Measurements from ENCODE around the gene GLCE. TPM values are rescaled to one million over a fixed set of nuclear protein-coding genes. Genes with fewer than 3 reads are reported as not detected.

The GLCE gene
- total RNA-seq, 1 experiment from 2014 or later, result 22.8 TPM

DNA sequence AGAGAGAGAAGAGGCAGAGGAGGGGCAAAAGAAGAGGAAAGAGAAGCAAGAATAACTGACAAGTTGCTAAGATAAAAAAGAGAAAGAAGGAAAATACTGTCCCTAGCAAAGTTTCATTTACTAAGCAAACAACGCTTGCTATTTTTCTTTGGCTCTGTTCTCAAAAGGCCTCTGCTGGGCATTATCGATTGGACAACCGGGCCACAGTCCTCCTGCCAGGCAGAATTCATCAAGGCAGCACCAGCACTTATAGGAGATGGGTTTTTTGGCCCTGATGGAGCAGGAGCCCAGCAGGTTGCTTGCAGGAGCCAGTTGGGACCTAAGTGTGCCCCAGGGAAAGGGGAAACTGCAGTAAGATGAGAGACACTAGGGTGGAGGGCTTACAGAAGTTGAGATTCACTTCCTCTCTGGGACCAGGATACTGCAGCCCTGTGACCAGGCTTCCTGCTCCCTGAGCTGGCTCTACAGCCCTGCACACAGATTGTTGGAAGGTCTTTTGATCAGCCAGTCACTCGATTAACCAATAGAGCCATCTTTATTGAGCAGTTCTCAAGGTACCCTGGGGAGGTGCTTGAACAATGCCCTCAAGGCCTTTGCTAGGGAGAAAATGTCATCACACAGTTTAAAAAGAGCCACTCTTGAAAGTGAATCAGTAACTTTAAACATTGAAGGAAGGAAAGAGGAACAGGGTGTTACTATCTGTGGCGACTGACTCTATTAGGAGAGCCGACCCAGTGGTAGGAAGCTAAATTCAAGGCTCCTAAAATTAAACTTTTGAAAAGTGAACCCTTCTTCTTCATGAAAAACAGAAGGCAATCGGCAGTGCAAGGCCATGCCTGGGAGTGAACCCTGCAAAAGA lies 28.8 kb upstream of the GLCE start:
- intact Hi-C loops (cut with micrococcal nuclease; ENCODE audit: unreplicated experiment), result no loop called here
- H3K36me3 ChIP-seq (ENCODE audit: control insufficient read depth, insufficient read depth, low read length), result no peaks in the 10 kb centered on the region
- DNase-seq (ENCODE audit: low read depth, low spot score) (no peak), ATAC-seq (no peak)
- no peaks in the 10 kb centered on the region for H3K4me1 ChIP-seq (ENCODE audit: control insufficient read depth, insufficient read depth, low read length)
- H3K27me3 ChIP-seq (ENCODE audit: control insufficient read depth, insufficient read depth, low read length), result no peaks in the 10 kb centered on the region
- no peak overlapping the region for H3K27ac ChIP-seq (ENCODE audit: low read length)
- H3K4me3 ChIP-seq (ENCODE audit: low read depth in 2 of 2, low read length in 2 of 2), result no peak overlapping the region
- in situ Hi-C loops (cut with HindIII; ENCODE audit: low pct_unique_long_range_greater_than_20kb, low sequenced_read_pairs), result no loop called here
- TF ChIP-seq, protein P1, sequence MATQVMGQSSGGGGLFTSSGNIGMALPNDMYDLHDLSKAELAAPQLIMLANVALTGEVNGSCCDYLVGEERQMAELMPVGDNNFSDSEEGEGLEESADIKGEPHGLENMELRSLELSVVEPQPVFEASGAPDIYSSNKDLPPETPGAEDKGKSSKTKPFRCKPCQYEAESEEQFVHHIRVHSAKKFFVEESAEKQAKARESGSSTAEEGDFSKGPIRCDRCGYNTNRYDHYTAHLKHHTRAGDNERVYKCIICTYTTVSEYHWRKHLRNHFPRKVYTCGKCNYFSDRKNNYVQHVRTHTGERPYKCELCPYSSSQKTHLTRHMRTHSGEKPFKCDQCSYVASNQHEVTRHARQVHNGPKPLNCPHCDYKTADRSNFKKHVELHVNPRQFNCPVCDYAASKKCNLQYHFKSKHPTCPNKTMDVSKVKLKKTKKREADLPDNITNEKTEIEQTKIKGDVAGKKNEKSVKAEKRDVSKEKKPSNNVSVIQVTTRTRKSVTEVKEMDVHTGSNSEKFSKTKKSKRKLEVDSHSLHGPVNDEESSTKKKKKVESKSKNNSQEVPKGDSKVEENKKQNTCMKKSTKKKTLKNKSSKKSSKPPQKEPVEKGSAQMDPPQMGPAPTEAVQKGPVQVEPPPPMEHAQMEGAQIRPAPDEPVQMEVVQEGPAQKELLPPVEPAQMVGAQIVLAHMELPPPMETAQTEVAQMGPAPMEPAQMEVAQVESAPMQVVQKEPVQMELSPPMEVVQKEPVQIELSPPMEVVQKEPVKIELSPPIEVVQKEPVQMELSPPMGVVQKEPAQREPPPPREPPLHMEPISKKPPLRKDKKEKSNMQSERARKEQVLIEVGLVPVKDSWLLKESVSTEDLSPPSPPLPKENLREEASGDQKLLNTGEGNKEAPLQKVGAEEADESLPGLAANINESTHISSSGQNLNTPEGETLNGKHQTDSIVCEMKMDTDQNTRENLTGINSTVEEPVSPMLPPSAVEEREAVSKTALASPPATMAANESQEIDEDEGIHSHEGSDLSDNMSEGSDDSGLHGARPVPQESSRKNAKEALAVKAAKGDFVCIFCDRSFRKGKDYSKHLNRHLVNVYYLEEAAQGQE (IDR thresholded peaks at IDR 0.05; ENCODE audit: insufficient read depth in 1 of 2, low read depth in 2 of 2, low read length in 1 of 2), result no peak
- TF ChIP-seq SIN3A (IDR thresholded peaks at IDR 0.05; ENCODE audit: borderline replicate concordance, insufficient read depth, low read depth, low read length) (no peak), POLR2AphosphoS5 (IDR thresholded peaks at IDR 0.05; ENCODE audit: low read depth, low read length) (no peak), TCF7L2 (IDR thresholded peaks at IDR 0.05; ENCODE audit: low read depth, low read length) (no peak)
- TF ChIP-seq, protein P2, sequence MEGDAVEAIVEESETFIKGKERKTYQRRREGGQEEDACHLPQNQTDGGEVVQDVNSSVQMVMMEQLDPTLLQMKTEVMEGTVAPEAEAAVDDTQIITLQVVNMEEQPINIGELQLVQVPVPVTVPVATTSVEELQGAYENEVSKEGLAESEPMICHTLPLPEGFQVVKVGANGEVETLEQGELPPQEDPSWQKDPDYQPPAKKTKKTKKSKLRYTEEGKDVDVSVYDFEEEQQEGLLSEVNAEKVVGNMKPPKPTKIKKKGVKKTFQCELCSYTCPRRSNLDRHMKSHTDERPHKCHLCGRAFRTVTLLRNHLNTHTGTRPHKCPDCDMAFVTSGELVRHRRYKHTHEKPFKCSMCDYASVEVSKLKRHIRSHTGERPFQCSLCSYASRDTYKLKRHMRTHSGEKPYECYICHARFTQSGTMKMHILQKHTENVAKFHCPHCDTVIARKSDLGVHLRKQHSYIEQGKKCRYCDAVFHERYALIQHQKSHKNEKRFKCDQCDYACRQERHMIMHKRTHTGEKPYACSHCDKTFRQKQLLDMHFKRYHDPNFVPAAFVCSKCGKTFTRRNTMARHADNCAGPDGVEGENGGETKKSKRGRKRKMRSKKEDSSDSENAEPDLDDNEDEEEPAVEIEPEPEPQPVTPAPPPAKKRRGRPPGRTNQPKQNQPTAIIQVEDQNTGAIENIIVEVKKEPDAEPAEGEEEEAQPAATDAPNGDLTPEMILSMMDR (IDR thresholded peaks at IDR 0.05), result no peak
- POLR2A ChIA-PET, result interaction anchor here (0.6 kb wide), 1 partner anchor 195 kb away, joined by 3 read pairs; no protein-coding TSS in a partner anchor
- H3K9me3 ChIP-seq (ENCODE audit: control insufficient read depth, insufficient read depth, low read depth, low read length), result no peaks in the 10 kb centered on the region
- BruUV-seq (replicated peaks), result no TSS peak
- CTCF ChIA-PET, result no interaction called here

DNA sequence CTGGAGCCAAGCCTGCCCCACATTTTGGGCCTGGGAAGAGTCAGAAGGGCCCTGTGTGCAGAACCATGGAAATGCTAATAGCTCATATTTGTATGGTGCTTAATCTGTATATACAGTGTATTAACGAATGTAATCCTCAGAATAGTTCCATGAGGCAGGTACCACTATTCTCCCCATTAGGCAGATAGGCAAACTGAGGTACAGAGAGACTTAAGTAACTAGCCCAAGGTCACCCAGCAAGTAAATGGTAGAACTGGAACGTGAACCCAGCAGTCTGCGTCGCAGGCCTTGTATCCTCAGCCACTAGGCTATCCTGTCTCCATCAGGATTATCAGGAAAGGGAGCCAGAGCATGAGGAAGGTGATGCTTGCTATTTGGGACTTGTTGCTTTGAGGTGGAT lies 28.0 kb upstream of the GLCE start:
- no peaks in the 10 kb centered on the region for H3K36me3 ChIP-seq (ENCODE audit: control insufficient read depth, insufficient read depth, low read length)
- TF ChIP-seq, protein P1 (IDR thresholded peaks at IDR 0.05; ENCODE audit: insufficient read depth in 1 of 2, low read depth in 2 of 2, low read length in 1 of 2), result no peak
- TF ChIP-seq POLR2AphosphoS5 (IDR thresholded peaks at IDR 0.05; ENCODE audit: low read depth, low read length) (no peak), SIN3A (IDR thresholded peaks at IDR 0.05; ENCODE audit: borderline replicate concordance, insufficient read depth, low read depth, low read length) (no peak), TCF7L2 (IDR thresholded peaks at IDR 0.05; ENCODE audit: low read depth, low read length) (no peak)
- TF ChIP-seq, protein P2 (IDR thresholded peaks at IDR 0.05), result no peak
- POLR2A ChIA-PET, result no interaction called here
- no peaks in the 10 kb centered on the region for H3K4me1 ChIP-seq (ENCODE audit: control insufficient read depth, insufficient read depth, low read length)
- in situ Hi-C loops (cut with HindIII; ENCODE audit: low pct_unique_long_range_greater_than_20kb, low sequenced_read_pairs) (no loop called here), intact Hi-C loops (cut with micrococcal nuclease; ENCODE audit: unreplicated experiment) (no loop called here)
- ATAC-seq, result no peak
- H3K27ac ChIP-seq (ENCODE audit: low read length), result no peak overlapping the region
- no peak overlapping the region for H3K4me3 ChIP-seq (ENCODE audit: low read depth in 2 of 2, low read length in 2 of 2)
- no peak for DNase-seq (ENCODE audit: low read depth, low spot score)
- 0 out of 2 replicates have a peak, but pooled peaks cover 2% of the 10 kb centered on the region for H3K27me3 ChIP-seq (ENCODE audit: control insufficient read depth, insufficient read depth, low read length)
- CTCF ChIA-PET, result no interaction called here
- no peaks in the 10 kb centered on the region for H3K9me3 ChIP-seq (ENCODE audit: control insufficient read depth, insufficient read depth, low read depth, low read length)
- BruUV-seq (replicated peaks), result no TSS peak
